Urothelium cell line (cell line): ENCODE measurements around the gene GALNT14.

Experiments
- DNase-seq: peaks from one replicate; pipeline ENCODE4 v3.0.0; 2011; ENCODE audit warnings: low spot score, mixed read lengths
- FAIRE-seq: peaks from 2 replicates; lab custom pipeline; 2011; peaks lifted over from hg19 to GRCh38; lab: Jason Lieb, UNC

GALNT14 gene

DNA sequence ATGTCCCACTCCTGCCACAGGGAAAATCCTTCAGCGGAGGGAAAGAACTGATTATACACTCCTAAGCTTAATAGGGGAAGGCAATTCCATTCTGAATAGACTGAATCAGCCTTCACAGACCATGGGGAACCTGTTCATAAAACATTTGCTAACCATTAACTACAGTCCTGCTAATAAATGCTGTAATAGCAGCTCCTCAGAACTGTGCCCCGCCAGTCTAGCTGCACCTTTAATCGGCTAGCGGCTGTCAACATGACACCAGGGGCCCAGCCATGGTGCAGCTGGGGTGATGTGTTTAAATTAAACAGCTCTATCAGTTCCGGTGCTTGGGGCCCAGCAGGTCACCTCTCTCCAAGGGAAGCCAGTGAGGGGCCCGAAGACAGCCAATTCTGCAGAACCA, 77.8 kb downstream of the GALNT14 start:
- DNase-seq (no peak), FAIRE-seq (no peak)

DNA sequence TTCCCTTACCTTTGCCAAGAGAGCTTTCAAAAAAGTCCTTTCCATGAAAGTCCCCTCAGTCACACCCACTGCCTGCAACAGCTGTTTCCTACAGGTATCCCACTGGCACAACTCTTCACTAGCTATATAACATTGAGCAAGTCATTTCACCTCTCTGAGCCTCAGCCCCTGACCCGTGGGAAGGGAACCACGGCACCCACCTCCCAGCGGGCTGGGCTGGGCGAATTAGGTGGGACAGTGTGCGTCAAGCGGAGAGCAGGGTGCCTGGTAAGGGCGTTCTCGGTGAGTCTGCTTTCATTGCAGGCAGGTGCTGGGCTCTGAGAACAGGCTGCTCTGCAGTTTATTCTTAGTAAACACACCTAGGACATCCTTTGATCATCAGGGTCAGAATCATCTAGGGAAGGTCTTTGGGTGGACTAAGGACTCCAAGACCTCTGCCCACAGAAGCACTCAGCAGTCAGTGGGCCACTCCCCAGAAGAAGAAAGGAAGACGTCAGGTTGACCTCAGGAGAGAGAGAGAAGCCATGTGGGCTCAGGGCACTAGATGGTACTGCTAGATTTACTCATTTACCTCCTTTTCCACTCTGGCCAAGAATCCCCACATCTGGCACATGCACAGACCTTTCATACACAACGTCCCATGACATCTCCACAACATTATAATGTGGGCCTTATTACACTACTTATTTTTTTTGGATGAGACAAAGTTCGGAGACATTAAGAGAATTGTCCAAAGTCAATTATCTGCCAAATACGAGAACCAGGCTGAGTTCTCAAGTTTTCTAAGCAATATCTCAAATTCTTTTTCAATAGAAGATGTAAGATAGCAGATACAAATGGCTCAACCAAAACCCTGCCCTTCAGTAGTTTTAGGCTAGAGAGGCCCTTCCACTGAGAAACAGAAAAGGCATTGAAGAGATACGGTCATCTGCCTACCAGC, 79.9 kb downstream of the GALNT14 start:
- no peak for FAIRE-seq
- DNase-seq: no peak

DNA sequence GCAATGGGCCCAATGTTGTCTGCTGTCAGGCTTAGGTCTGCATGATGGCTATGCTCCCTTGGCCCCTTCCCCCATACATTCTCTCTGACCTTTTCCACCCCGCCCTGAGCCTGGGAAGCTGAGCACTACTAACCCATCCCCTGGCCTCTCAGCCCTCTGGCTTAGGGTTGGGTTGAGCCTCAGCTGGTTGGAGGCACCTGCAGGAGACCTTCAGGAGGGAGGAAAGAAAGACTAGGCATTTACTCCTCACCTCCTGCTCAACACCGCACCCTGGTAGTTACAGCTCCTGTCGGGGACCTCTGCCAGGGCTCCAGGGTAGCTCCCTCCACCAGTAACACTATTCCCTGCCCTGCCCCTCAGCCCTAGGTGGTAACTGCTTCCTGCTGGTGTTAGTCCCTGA, 80.5 kb downstream of the GALNT14 start:
- DNase-seq (no peak), FAIRE-seq (no peak)

DNA sequence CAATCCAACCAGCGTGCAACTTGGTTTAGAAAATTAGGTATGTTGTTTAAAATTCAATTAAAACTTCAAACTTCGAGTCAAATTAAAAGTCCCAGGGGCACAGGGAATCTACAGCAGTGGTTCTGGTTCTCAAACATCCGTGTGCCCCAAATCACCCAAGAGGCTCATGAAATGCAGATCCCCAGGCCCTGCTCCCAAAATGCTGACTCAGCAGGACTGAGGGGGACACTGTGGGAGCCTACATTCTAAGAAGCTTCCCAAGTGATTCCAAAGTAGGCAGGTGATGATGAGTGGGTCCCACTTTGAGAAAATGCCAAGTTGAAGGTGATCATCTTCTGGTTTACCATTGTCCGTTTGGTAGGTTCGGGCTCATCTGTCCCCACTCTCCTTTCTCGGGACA, 82.3 kb downstream of the GALNT14 start:
- FAIRE-seq: no peak
- no peak for DNase-seq

DNA sequence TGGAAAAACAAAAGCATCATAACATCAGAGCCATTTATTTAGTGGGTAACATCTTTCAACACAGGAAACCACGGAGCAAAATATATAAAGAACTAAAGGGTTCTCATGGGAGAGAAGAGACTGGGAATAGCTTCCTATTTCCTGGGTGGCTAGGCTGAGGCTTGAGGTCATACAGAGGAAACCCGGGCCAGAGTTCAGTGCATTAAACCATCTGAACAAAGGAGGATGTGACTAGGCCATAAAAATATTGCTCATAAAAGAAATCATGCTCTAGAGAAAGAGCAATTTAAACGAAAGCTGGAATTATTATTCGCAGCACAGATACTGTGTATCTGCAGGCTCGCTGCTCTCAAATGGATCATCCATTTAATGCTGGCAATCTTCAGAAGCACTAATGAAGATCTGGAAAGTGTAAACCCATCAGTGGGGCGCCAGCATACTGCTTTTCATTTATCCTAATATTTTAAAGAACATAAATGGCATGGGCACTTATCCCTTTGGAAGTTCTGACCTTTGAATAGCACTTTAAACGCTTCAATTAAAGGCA, 83.3 kb downstream of the GALNT14 start:
- no peak for DNase-seq
- FAIRE-seq: no peak

DNA sequence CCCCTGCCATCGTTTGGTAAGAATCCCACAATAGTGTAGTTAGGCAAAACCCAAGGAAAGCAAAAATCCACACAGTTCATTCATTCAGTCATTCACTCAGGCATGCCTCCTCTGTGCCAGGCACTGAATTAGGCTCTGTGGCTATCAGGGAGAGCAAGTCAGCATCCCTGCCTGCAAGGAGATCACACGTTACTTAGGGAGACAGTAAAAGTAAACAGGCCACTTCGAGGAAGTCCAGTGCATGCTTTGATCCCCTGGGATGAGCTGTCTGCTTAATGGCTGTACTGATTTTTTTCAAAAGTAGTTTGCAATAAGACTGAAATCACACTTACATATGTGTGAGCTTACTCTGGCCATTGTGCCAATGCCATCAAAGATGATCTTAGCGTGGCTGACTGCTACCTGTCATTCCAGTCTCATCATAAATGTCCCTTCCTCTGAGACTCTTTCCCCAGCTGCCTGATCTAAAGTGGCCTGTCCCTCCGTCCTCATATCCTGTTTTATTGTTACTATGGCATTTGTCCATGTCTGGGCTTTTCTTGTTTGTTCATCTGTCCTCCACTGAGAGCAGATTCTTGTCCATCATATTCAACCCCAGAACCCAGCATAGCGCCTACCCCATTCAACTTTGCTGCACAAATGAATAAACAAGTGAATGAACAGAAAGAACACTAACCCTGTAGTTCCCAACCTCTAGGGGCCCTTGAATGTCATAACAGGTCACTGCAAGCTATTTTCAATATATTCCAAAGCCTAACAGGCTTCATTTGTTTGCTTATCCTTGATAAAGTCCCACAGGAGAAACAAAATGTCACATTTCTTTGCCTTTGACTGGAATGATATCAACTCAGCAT, 84.1 kb downstream of the GALNT14 start:
- FAIRE-seq (peak; percentile 35), DNase-seq (no peak)

DNA sequence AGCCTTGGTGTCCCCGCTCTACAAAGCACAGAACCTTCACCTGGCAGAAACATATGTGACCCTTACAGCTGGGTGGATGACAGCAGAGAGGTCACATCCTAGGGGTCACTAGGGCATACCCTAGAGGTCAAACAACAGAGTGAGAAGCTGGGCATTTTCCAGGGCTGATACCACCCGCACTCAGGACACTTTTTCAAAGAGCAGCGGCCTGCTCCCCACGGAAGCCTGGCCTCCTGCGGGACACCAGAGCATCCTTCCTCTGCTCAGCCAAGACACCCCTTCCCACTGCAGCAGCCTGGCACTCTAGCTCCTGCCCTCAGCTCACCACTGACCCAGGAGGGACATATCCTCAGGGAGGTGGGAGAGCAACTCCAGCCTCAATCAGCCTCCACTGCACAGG, 86.0 kb downstream of the GALNT14 start:
- FAIRE-seq (no peak), DNase-seq (no peak)

DNA sequence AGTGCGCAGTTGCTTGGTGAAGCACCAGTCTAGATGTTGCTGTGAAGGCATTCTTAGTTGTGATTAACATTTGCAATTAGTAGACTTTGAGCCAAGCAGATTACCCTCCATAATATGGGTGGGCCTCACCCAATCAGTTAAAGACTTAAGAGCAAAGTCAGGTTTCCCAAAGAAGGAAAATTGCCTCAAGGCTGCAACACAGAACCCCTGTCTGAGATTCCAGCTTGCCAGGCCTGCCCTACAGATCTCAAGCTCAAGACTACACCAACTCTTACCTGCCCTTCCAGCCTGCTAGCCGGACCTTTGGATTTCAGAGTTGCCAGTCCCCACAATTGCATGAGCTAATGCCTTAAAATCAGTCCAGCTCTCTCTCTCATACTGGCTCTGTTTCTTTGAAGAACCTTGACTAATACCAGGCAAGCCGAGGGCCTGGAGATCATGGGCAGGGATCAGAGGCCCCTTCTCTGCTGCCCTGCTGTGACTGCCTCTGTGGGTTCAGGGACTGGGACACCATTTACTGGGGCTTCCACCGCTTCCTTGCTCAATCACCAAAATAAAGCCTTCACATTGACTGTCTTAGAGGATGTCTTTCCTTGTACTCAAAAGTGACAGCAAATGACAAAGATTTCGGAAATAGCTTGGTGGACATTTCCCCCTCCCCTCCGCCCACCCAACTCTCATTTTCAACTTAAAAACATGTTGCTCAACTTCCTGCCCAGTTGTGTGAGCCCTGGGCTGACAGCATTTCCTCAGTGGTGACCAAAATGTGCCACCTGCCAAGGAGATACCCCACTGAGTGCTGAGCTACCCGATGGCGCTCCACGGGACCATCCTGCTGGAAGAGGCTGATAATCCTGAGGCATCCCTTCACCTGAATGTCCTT, 86.7 kb downstream of the GALNT14 start:
- FAIRE-seq (no peak), DNase-seq (no peak)

DNA sequence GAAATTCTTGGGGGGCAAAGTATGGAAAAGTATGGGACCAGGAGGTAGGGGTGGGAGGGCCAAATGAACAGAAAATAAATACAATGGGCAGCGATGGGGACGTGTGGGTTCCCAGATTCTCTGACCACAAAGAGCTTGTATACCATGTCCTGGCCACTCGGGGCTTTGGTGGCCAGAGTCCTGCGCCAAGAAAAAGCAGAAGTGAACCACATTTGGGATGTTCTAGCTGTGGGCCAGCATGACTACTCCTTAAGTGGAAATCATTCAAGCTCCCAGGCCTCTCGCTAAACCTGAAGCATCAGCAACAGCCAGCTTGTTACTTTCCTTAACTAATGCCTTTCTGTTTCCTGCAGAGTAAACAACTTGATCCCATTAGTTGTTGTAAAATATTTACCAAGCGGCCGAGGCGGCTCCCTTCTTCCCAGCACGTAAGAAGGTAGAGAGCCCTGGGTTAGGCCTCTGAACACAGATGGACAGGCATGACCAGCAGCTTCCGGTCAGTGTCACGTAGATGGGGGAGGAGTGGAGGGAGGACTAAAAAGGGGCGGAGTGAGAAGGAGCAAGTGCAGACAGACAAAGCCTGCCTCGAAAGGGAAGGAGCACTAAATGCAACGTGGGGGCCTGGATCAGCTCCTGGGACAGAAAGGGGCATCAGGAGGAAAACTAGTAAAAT, 88.2 kb downstream of the GALNT14 start:
- DNase-seq: no peak
- no peak for FAIRE-seq

DNA sequence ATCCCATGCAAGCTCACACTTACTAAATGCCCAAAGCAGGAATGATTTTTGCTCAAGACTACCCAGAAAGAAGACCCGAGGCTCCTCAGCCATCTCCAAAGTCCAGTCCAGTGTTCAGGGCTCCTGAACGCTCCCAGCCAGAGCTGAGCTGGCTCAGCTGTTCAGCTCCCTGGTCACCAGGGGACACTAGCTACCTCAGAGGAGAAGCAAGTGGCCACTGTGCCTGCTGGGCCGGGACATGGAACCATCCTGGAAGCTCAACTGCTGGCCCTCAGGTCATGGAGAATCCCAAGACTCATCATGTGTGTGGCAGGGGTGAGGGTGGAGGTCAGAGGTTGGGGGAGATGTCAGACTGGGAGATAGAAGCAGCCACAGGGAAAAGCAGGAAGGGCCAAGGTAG, 89.0 kb downstream of the GALNT14 start:
- no peak for FAIRE-seq

DNA sequence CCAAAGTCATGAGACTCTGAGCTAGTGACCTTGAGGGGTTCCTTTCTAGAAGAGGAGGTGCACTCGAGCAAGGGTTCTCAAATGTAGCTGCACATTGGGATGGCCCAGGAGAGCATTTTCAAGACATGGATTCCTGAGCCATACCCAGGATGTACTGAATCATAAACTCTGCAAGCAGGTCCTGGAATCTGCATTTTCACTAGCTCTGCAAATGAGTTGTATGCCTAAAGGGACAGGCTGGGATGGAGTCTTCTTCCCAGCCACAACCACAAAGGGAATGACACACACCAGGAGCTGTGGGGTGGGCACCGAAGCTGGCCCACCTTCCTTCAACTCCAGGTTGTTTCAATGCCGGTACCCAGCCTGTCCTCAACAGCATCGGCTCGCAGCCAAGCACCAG, 90.6 kb downstream of the GALNT14 start:
- FAIRE-seq (no peak), DNase-seq (no peak)

More for the DNA sequence above, 89.0 kb downstream of the GALNT14 start:
- no peak for DNase-seq

DNA sequence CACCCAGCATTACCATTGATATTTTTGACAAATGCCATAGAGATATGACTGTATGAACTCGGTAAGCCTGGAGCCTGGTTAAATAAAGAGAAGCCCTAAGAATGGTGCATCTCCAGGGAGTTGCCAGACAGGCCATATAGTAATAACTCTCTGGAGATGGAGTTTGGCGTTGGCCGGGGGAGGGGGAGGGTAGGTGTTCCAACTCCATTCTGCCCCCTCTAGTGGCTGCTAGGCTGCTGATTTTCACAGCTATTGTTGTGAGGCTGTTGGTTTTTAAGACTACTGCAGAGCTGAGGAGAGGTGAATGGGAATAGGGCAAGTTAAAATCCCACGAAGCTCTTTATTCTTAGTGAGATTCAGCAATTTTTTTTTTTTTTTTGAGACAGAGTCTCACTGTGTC, 99.9 kb downstream of the GALNT14 start:
- no peak for FAIRE-seq
- DNase-seq: no peak

DNA sequence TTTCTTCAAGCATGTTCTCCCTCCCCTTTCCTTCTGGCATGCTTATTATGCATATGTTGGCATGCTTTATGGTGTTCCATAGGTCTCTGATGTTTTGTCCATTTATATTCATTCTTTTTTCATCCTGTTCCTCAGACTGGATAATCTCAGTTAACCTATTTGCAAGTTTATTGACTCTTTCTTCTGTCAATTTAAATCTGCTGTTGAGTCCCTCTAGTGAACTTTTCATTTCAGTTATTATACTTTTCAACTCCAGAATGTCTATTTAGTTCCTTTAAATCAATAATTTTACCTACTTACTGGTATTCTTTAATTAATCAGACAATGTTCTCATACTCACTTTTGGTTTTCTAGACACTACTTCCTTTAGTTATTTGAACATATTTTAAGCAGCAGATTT, 101.2 kb downstream of the GALNT14 start:
- FAIRE-seq: no peak
- no peak for DNase-seq

DNA sequence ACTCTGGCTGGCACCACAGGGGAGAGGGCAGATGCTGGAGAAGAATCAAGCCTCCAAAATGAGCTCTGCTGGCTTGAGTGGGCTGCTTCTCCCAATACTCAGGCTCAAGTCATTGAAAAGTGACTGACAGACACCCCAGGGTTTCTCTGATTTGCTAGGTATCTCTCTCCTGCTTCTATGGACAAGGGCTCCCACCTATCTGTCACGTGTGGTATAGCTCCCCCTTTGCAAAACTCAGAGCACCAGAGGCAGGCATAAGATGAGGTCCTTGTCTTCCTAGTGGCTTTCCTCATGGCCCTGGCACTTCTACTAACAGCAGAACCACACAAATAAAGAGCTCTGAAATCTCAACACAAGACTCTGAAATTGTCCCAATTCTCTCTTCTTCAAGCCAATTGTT, 105.2 kb downstream of the GALNT14 start:
- no peak for DNase-seq

DNA sequence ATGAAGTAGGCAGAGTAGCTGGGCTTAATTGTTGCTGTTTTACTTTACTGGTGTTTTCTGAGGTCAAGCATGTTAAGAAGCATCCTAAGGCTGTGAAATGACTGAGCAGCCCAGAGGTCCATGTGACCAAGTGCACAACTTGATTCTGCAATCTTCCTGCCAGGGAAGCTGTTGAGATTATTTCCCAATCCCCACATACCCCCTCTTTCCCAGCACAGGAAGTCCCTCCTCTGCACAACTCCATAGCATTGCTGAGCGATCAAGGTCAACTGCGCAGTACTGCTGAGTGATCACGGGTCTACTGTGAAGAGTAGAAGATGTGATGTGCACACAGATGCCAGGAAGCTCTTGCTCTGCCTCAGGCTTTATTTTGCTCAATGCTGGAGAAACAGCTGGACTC, 105.8 kb downstream of the GALNT14 start:
- FAIRE-seq (no peak), DNase-seq (no peak)

More for the DNA sequence above, 105.2 kb downstream of the GALNT14 start:
- no peak for FAIRE-seq

DNA sequence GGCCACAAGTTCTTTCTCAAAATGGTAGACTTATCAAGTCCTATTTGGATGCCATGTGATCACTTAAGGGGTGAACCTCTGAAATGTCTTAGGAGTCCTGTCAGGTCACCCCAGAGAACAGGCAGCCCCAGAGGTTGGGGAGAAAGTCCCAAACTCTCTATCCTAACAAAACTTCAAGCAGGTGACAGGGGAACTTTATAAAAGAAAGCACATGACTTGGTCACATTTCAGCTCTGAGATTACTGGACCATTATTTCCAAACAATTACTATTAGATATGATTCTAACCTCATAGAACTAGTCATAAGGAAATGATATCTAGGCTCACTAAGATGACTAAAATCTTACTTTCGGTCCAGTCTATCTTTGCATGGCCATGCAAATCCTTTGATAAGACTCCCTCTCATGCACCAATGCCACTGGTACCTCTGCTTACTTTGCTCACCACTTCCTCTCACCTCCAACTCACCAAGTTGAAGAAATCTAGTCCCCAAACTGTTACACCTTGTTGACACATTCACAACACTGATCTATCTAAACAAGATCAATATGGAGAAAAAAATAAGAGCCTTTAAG, 107.0 kb downstream of the GALNT14 start:
- no peak for DNase-seq
- FAIRE-seq: peak; percentile 35

DNA sequence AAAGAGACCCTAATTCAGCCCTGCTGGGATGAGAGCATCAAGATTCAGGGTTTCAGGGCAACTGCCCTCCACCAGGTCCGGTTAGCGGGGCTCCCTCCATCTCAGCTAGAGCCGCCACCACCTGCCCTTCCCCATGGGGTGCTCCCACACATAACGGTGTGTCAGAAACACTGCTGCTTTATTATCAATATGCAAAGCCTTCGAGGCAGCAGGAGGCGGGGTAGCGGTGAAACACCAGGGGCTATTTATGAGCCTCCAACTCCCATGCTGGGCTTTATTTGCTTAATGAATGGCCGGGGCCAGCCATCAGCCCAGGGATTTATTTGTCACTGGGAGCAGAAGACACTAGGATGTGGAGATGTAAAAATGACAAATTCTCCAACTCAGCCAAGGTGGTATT, 109.8 kb downstream of the GALNT14 start:
- DNase-seq: no peak
- no peak for FAIRE-seq

DNA sequence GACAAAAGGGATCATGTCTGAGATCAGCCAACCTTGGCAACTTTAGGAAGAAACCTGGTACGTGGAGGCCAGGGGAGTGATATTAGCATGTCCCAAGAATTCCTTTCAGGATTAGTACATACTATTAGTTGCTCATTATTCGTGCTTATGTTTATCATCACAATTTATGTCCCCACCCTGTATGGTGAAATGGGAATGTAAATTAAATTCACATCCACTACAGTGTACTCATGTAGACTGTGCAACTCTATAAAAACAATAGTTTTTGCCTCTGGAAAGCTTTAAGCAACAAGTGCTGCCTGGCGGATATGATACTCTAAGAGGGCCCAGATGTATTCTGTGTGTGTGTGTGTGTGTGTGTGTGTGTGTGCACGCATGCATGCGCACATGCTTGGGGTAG, 110.7 kb downstream of the GALNT14 start:
- DNase-seq (no peak), FAIRE-seq (peak; percentile 81)

DNA sequence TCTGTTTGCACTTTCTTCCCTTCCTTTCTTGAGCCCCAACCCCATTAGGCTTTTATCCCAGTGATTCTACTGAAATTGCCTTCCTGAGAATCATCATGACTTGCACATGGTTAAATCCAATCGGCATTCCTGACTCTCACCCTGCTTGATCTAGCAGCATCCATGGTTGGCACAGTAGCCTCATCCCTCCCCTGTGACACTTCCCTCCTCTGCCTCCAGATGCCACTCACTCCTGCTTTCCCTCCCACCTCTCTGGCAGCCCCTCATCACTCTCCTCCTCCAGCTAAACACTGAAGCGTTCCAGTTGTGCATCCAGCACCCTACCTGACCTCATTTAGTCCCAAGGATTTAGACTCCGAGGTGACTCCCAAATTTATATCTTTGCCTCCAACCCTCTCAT, 114.7 kb downstream of the GALNT14 start:
- FAIRE-seq (no peak), DNase-seq (no peak)

DNA sequence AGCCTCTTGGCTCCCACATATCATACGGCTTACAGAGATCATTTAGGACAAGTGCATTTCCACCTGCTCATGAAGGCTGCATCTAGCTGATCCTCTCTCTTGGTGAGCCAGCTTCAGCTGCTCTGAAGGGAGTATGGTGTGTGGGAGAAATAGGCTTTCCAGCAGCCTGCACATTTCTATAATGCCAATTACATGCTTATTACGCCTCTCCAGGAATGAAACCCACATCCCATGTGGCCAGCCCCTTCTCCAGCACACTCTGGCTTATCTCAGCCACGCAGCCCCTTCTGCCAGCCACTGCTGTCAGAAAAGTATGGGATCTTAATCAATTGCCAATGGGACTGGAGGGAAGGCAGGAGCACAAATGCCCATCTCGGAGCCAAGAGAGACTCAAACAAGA, 117.5 kb downstream of the GALNT14 start:
- DNase-seq: no peak
- FAIRE-seq: no peak
